PC-9 (cell line): ENCODE measurements around the gene CCNT2. TPM values are rescaled to one million over a fixed set of nuclear protein-coding genes. Genes with fewer than 3 reads are reported as not detected.
"Not testable (repeated sequence)": the region's sequence is repeated elsewhere in the genome, so short reads cannot be mapped to it uniquely, and the experiment has no call there.

Source experiments
- BruUV-seq: library from RNA; stranded (reverse); fragments of 400-500 nt; replicated peaks from 2 replicates; lab custom pipeline; 2021; lab: Mats Ljungman, UMichigan
- CTCF ChIA-PET: fragments of 300-600 bp; sonication (Branson Sonifier 250); formaldehyde crosslinking; loops from one replicate; lab custom pipeline; 2022; ENCODE audit warnings: antibody characterized with exemption; lab: Charles Lee
- POLR2A ChIA-PET: fragments of 300-600 bp; sonication (Branson Sonifier 250); formaldehyde crosslinking; loops from one replicate; lab custom pipeline; 2022; ENCODE audit warnings: antibody characterized with exemption; ENCODE audit not compliant: unreplicated experiment; lab: Charles Lee
- DNase-seq, 2 experiments: peaks; one replicate each; pipeline versions ENCODE4 v3.0.0 to v3.0.0-alpha.2; 2015 to 2022; ENCODE audit warnings: mixed read lengths in 1 of 2
- H2AFZ ChIP-seq: fragments of 200-600 bp; sonication (generic); 2 replicates; pipeline ENCODE4 v1.8.1; 2017; ENCODE audit warnings: antibody characterized with exemption
- H3F3A ChIP-seq: fragments of 200-600 bp; sonication (generic); 2 replicates; pipeline ENCODE4 v1.8.1; 2017; ENCODE audit warnings: antibody characterized with exemption, mild to moderate bottlenecking, low read depth; ENCODE audit not compliant: insufficient read depth
- H3K27ac ChIP-seq: fragments of 200-600 bp; sonication (generic); 2 replicates; pipeline ENCODE4 v1.6.1; 2016; ENCODE audit warnings: mixed run types
- H3K27me3 ChIP-seq: fragments of 200-600 bp; sonication (generic); 2 replicates; pipeline ENCODE4 v1.6.1; 2016; ENCODE audit warnings: low read depth, mixed run types; ENCODE audit not compliant: insufficient read depth
- H3K36me3 ChIP-seq: fragments of 200-600 bp; sonication (generic); 2 replicates; pipeline ENCODE4 v1.6.1; 2016; ENCODE audit warnings: low read depth, mixed run types
- H3K4me1 ChIP-seq: fragments of 200-600 bp; sonication (generic); replicated peaks from 2 replicates; pipeline ENCODE4 v1.6.1; 2016; ENCODE audit warnings: mixed run types; ENCODE audit not compliant: insufficient read depth
- H3K4me2 ChIP-seq: fragments of 200-600 bp; sonication (generic); 2 replicates; pipeline ENCODE4 v1.6.1; 2017; ENCODE audit warnings: mixed run types
- H3K4me3 ChIP-seq: fragments of 200-600 bp; sonication (generic); 2 replicates; pipeline ENCODE4 v1.6.1; 2016; ENCODE audit warnings: mixed run types
- H3K79me2 ChIP-seq: fragments of 200-600 bp; sonication (generic); 2 replicates; pipeline ENCODE4 v1.6.1; 2017; ENCODE audit warnings: low read depth, mixed run types
- H3K9me2 ChIP-seq: fragments of 200-600 bp; sonication (generic); 2 replicates; pipeline ENCODE4 v1.8.1; 2017; ENCODE audit warnings: mild to moderate bottlenecking; ENCODE audit not compliant: insufficient read depth
- H3K9me3 ChIP-seq: fragments of 200-600 bp; sonication (generic); 2 replicates; pipeline ENCODE4 v1.8.1; 2016; ENCODE audit warnings: low read depth; ENCODE audit not compliant: insufficient read depth
- H4K20me1 ChIP-seq: fragments of 200-600 bp; sonication (generic); 2 replicates; pipeline ENCODE4 v1.8.1; 2017; ENCODE audit not compliant: insufficient read depth
- EZH2 ChIP-seq: fragments of 200-600 bp; sonication (generic); IDR thresholded peaks from 2 replicates; pipeline ENCODE4 v1.8.0; 2017; ENCODE audit warnings: antibody characterized with exemption, low read depth
- intact Hi-C: fragments of 100-400 bp; cut with micrococcal nuclease; formaldehyde crosslinking; loops from one replicate; pipeline ENCODE4 v1.10.0; 2022; ENCODE audit not compliant: unreplicated experiment
- total RNA-seq: library from RNA; stranded (reverse); gene quantifications from 2 replicates; pipeline ENCODE4 v1.2.3, GENCODE V29; 2021
- TF ChIP-seq, protein P1 (sequence below): fragments of 200-600 bp; sonication (generic); conservative IDR thresholded peaks from 2 replicates; pipeline ENCODE4 v1.6.1; 2017; ENCODE audit warnings: mixed run types, antibody characterized with exemption, mild to moderate bottlenecking, moderate library complexity

CCNT2 gene
- total RNA-seq, 1 experiment from 2014 or later: 26.2 TPM

DNA sequence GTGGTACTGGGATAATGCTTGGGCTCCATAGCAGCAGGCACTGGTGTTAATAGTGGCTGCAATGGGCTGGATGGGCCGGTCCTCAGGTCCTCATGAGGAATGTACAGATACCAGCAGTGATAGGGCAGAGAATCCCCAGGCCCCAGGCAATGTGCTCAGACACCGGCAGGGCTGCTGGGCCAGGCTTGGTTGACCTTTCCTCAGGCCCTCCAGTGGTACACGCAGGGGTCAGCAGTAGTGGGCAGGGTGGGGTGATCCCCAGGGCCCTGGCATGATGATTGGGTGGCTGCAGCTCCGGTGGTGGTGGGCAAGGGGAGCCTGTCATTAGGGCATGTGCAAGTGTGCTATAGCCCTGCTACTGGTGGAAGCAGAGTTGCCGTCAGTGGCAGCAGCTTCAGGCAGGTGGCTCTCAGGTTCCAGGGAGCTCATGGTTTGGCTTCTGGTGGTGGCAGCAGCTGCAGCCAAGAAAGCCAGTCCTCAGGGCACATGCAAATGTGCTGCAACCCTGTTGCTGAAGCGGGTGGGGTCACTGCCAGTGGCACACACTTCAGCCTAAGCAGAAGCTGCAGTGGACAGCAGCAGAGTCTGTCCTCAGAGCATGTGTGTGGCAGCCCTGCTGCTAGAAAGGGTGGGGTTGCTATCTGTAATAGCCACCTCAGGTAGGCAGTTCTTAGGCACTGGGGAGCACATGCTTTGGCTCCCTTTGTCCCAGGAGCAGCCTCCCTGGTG lies 56.8 kb downstream of the CCNT2 start:
- no TSS peak for BruUV-seq
- no peak for TF ChIP-seq EZH2
- TF ChIP-seq, protein P1, sequence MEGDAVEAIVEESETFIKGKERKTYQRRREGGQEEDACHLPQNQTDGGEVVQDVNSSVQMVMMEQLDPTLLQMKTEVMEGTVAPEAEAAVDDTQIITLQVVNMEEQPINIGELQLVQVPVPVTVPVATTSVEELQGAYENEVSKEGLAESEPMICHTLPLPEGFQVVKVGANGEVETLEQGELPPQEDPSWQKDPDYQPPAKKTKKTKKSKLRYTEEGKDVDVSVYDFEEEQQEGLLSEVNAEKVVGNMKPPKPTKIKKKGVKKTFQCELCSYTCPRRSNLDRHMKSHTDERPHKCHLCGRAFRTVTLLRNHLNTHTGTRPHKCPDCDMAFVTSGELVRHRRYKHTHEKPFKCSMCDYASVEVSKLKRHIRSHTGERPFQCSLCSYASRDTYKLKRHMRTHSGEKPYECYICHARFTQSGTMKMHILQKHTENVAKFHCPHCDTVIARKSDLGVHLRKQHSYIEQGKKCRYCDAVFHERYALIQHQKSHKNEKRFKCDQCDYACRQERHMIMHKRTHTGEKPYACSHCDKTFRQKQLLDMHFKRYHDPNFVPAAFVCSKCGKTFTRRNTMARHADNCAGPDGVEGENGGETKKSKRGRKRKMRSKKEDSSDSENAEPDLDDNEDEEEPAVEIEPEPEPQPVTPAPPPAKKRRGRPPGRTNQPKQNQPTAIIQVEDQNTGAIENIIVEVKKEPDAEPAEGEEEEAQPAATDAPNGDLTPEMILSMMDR: no peak
- intact Hi-C loops: no loop called here
- no peak overlapping the region for H3K4me2 ChIP-seq
- no peaks in the 10 kb centered on the region for H3K27me3 ChIP-seq
- ChIA-PET CTCF (no interaction called here), POLR2A (no interaction called here)
- H3K4me1 ChIP-seq: no peaks in the 10 kb centered on the region
- H3K27ac ChIP-seq: no peak overlapping the region
- H2AFZ ChIP-seq: no peak overlapping the region
- no peak overlapping the region for H3K4me3 ChIP-seq
- no peak for DNase-seq
- H3F3A ChIP-seq: no peaks in the 10 kb centered on the region
- no peaks in the 10 kb centered on the region for H3K9me3 ChIP-seq
- no peaks in the 10 kb centered on the region for H3K9me2 ChIP-seq
- H4K20me1 ChIP-seq: no peaks in the 10 kb centered on the region
- H3K79me2 ChIP-seq: no peaks in the 10 kb centered on the region
- no peaks in the 10 kb centered on the region for H3K36me3 ChIP-seq

GRCh38 chr2:134976074-134976702 lies 57.6 kb downstream of the CCNT2 start:
- Histone ChIP-seq H3K4me3 (no peak overlapping the region), H3K36me3 (no peaks in the 10 kb centered on the region), H2AFZ (no peak overlapping the region), H3K4me1 (no peaks in the 10 kb centered on the region), H3K79me2 (no peaks in the 10 kb centered on the region), H4K20me1 (no peaks in the 10 kb centered on the region), H3K9me3 (no peaks in the 10 kb centered on the region), H3K4me2 (no peak overlapping the region), H3K27ac (no peak overlapping the region), H3K9me2 (no peaks in the 10 kb centered on the region), H3F3A (no peaks in the 10 kb centered on the region), H3K27me3 (no peaks in the 10 kb centered on the region)
- TF ChIP-seq, protein P1: no peak
- no peak for TF ChIP-seq EZH2
- ChIA-PET CTCF (no interaction called here), POLR2A (no interaction called here)
- DNase-seq: no peak
- BruUV-seq: no TSS peak
- intact Hi-C loops: no loop called here

GRCh38 chr2:134977104-134977503 lies 58.5 kb downstream of the CCNT2 start:
- H3F3A ChIP-seq, H3K27me3 ChIP-seq, H3K79me2 ChIP-seq, BruUV-seq, POLR2A ChIA-PET, H3K27ac ChIP-seq, CTCF ChIA-PET, H3K9me3 ChIP-seq, H3K4me1 ChIP-seq, intact Hi-C loops, H2AFZ ChIP-seq, DNase-seq, H3K9me2 ChIP-seq, H3K4me2 ChIP-seq, H3K4me3 ChIP-seq, H4K20me1 ChIP-seq, H3K36me3 ChIP-seq: not testable (repeated sequence)
